Measurements from ENCODE around the gene RAB41.
A peak's percentile ranks its signal among the peaks of the same experiment; 100 is the strongest.
"Not testable (repeated sequence)": the region's sequence is repeated elsewhere in the genome, so short reads cannot be mapped to it uniquely, and the experiment has no call there.

Gene RAB41

DNA sequence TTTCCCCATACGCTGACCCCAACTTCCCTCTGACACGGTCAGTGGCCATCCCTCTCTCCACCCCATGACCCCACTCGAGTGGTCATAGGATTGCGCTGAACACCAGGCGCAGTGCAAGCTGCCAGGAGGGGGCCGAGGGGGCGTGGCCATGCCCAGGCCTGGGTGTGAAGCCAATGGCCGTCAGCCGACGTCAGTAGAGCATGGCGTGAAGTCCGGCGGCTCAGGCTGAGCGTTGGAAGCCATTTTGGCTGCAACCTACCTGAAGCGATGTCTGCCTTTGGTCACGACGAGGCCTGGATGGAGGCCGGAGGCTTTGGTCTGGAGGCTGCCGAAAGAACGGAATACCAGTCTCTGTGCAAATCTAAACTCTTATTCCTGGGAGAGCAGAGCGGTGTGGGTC is at the start of gene RAB41:
Gene RAB41, plus strand, starts transcription at position 222 of the 400 bp plus-strand sequence. Its CDS starts 46 bp downstream, at position 268.
- no peak for DNase-seq

DNA sequence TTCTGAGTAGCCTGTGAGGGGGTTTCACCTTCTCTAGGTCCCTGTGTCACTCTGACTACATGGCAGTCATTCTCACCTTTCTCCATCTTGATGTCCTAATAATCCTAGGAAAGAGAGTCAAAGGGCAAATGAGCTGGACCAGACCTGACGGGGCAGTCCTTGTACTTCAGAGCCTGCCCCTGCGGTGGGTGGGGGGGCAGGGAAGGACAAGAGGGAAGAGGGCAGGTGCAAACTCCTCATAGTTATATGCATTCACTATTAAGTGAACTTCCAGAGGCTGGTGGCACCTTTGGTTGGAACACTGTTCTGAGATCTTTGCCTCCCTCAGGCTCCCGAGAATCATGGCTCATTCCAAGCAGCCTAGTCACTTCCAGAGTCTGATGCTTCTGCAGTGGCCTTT is 47.6 kb upstream of the RAB41 start, which contains the start of gene AWAT1:
Gene AWAT1, plus strand, starts transcription at position 301 of the 400 bp plus-strand sequence. Its CDS starts 41 bp downstream, at position 342.
- no peak for DNase-seq

DNA sequence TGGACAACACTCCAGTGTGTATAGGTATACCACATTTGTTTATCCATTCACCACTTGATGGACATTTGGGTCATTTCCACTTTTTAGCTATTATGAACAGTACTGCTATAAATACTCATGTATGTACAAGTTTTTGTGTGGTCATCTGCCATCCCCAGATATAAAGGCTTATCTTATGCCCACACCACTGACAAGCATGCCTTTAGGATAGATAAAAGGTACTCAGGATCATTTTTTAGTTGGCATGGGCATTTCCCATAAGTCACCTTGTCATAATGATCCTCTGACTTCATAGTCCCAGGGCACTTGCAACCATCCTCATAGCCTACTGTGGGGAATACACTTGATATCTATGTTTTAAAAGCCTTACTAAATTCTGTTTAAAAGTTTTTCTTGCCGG is 41.2 kb upstream of the RAB41 start:
- DNase-seq = no peak

DNA sequence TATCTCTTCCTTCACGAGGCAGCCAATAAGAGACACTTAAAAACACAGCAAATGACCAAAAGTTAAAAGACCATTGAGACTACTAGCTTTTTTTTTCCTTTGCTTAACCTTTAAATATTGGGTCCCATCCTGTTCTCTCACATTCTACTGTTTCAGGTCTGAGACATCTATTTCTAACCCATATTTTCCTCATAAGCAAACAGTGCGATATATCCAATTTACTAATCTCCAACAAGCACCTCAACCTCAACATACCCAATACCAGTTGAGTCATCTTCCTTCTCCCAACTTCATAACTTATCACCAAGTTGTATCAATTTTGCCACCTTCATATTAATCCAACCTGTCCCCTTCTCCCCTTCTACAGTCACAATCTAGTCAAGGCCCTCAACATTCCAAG is 40.5 kb upstream of the RAB41 start:
- DNase-seq = no peak

DNA sequence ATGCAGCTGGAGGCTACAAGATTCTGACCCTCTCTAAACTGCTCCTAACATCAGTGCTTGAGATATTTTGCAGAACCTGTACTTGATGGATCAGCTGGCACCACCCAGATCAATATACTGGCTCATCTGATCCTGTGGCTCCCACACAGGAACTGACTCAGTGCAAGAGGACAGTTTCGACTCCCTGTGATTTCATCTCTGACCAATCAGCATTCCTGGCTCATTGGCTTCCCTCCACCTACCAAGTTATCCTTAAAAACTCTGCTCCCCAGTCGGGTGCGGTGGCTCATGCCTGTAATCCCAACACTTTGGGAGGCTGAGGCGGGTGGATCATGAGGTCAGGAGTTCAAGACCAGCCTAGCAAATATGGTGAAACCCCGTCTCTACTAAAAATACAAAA is 38.4 kb upstream of the RAB41 start:
- not testable (repeated sequence) for DNase-seq

DNA sequence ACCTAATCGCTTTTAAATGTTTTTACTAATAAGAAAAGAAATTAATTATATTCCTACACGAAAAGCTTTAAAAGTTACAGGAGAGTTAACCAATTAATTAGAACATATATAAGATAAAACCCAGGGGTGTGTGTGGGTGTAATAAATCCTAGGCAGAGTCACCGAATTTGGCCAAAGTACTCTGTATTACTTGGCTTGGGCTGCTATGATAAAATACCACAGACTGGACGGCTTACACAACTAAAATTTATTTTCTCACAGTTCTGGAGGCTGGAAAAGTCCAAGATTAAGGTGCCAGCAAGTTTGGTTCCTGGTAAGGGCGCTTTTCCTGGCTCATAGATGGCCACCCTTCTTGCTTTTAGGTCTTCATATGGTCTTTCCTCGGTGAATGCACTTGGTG is 37.1 kb upstream of the RAB41 start:
- DNase-seq = no peak

DNA sequence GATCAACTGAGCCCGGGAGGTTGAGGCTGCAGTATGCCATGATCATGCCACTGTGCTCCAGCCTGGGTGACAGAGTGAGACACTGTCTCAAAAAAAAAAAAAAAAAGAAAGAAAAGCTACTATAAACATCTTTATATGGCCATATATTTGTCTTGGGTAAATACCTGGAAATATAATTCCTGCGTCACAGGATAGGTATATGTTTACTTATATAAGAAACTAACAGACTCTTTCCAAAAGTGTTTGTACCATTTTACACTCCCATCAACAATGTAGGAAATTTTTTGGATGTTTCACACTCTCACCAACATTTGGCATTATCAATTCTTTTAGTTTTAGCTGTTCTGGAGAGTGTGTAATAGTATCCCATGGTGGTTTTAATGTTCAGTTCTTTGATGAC is 34.7 kb upstream of the RAB41 start:
- DNase-seq = no peak

DNA sequence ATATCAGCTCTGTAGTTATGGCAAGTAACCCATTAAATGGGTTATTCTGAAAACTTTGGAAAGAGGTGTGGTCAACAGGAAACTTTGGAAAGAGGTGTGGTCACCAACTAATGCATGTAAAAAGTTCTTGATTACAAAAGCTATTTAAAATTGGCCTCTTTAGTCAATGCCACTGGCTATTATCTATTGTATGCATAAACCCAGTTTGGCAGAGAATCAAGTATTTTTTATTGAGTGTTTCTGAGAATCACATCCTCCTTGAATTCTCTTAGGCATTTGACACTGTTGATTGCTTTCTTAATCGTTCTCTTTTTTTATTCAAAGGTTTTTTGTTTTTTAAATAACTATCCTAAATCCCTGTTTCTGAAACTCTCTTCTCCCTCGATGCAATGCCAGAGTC is 29.5 kb upstream of the RAB41 start:
- DNase-seq = no peak

DNA sequence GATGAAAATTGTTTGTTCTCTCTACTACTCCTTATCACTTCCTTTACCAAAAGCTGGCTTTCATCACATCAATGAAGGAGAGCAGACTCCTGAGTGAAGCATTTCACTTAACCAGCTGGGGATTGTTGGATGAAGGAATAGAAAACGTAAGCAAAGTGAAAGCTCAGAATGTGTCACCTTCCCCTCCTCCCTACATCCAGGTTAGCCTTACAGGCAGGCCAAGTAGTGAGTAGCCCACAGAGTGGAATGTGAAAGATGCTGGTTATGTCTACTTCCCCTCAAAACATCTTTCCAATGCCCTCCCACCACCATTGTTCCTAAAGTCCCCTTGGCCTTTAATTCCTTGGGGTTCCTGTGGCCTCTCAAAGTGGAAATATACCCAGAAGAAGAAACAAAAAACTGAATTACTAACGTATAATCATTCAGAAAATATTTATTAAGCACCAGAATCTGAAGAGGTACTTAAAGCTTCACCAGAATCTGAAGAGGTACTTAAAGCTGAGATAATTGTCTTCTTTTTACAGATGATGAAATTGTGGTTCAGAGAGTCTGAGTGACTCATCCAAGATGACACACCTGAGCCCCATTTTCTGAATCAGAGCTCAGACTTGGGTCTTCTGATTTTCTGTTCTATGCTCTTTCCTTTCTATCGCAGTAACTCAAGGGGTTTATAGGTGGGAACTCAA is 28.5 kb upstream of the RAB41 start:
- DNase-seq = no peak

DNA sequence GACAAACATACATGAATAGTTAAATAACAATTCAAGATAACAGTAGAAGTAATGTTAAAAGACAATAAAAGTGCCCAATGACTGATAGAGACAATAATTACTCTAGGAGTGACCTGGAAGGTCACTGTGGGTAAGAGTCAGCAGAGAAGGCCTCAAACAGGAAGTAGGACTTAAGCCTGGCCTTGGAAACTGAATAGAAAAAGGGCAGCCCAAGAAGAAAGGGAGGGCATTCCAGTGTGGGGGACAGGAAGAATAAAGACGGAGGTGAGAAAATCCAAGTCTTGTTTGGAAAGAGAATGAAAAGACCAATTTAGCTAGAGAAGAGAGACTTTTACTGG is 27.9 kb upstream of the RAB41 start:
- DNase-seq = no peak

DNA sequence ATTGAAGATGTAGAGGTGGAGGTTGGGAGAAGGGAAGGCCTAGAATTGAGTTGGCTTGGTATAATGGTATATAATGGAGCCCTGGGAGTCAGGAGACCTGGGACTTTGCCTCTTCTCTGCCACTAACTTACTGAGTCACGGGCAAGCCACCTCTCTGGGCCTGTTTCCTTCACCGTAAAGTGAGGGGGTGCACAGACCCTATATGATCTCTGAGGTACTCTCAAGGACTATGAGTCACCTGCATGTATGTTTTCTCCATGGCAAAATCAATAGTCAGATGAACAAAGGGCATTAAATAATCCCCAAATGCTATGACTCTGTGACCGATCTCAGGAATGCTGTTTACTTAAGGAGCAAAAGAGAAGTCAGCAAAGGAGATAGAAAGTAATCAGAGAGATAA is 27.1 kb upstream of the RAB41 start:
- no peak for DNase-seq

DNA sequence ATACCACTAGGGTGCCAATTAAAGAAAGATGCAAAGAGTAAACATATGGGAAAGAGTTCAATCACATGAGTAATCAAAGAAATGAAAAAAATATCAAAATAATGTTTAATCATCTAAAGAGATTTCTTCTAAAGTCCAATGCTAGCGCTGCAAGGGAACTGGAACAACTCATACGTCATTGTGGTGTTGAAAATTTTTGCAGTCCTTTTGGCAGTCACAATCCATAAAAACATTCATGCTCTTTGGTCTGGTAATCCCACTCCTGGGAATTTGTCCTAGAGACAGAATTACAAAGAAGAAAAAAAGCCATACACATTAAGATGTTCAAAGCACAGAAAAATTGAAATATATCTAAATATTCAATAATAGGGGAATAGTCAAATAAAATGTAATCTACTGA is 26.5 kb upstream of the RAB41 start:
- DNase-seq = no peak

DNA sequence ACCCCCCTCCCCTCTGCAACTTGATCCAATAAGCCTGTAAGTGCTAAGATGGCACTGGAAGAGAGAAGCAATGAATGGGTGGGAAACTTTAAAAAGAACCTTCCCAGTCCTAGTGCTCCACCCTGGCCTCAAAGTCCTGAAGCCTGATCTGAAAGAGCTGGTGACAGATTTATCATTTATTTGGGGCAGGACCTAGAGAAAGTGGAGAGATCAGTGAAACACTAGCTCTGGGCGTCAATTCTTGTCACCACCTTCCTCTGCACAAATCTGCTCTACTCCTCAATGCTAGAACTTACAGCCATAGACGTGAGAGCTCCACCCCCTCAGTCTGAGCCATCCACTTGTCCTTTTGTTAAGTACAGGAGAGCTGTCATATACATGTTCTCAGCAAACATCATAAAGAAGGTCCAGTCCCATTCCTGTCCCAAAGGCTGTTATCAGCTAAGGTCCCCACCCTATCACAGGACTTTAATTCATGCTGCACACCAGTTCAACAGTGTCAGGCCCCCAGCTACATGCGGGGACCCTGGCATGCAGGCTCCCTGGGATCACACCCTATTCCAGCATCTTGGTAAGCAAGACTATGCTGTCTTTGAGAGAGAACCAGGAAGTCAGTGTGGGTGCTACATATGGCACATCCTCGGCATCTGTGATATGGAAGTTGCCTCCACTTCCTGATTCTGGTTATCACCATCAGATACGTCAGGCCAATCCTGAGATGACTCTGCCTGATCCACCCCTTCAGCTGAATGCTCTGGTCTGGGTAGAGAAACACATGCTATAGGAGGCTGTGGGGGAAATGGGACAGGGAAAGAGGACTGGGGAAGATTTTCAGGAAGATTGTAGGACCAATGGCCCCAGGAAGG is 24.3 kb upstream of the RAB41 start:
- DNase-seq = no peak

DNA sequence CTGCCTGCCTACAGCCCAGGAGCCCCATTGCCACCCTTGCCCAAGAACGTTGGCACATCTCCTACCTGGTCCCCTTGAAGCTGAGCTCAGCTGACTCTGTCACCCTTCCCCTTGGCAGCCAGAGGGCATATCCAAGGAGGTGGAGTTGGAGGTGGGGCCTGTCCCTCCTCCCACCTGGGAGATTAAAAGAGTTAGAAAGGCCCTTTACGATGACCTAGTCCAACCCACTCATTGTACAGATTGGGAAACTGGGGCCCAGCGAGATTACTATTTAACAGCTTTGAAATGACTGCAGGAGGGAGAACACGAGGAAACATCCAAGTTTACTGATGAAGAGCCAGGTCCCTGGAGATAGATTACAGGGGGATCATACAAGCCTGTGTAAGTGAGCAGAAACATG is 21.9 kb upstream of the RAB41 start, which contains the start of gene P2RY4:
Gene P2RY4, minus strand, starts transcription at position 101 of the 400 bp plus-strand sequence. CDS start 580 bp downstream, outside the sequence.
- DNase-seq = no peak

DNA sequence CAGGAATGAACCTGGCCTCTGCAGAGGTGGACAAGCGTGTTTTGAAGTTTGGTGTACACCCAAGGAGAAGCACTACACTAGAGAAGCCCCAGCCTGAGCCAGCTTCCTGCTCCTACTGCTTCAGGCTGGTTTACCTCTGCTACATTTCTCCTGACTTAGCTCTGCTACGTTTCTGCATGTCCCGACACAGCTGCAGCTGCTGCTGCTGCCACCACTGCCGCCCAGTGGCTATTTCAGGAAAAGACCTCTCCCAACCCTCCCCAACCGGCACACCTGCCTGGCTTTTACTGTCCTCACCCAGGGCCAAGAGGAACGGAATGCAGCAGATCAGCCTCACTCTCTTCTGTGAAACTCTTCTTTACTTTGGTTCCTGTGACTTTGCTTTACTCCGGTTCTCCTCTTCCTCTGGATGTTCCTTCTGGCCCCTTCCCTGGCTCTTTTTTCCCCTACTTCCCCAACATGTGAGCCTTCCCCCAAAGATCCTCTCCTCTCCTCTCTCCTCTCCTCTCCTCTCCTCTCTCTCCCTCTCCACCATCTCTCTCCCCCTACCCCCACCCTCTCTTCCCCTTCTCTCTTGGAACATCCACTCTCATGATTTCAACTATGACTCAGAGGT is 18.9 kb upstream of the RAB41 start:
- DNase-seq = no peak

DNA sequence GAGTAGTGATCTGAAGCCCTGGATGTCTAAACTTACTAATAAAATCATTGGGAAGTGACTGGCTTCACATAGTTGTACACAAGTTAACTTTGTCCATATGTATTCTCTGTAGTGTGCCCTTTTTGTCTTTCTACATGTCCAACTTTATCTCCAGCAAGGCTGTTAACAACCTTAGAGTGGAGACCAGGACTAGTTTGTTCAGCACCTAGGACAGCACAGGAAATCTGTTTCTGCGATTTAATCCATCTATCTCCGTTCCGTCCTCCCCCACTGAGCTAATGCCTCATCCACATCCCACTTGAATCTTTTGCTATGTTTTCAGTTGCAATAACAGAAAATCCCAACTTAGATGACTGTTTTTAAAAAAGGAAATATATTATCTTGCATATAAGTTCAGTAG is 17.2 kb upstream of the RAB41 start:
- DNase-seq = no peak

DNA sequence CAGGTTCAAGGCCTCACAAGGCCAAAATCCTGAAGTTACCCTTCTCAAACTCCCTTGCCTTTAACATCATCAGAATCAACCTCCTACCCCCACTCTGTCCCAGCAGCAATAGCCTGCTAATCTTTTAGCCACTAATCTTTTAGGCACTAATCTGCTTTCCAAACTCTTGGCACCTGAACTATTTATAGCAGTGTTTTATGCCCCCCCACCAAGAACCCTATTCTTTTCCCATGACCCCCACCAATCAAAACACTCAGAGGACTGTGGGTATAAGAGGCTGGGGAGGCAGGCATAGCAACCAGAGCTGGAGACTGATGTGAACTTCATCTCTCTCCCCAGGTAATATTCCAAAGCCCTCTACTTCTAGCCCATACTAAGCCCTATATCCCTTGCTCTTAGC is 13.9 kb upstream of the RAB41 start, which contains the start of gene ARR3:
Gene ARR3, plus strand, starts transcription at position 301 of the 400 bp plus-strand sequence. CDS start 1,052 bp downstream, outside the sequence.
- no peak for DNase-seq

DNA sequence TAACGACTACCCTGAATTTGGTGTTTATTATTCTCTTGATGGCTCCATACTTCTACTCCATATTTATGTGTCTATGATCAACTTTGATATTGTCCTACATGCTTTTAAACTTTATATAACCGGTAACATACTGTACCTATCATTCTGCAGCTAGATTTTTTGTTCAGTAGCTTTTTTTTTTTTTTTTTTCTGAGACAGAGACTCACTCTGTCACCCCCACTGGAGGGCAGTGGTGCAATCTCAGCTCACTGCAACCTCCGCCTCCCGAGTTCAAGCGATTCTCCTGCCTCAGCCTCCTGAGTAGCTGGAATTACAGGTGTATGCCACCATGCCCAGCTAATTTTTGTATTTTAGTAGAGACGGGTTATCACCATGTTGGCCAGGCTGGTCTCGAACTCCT is 7.9 kb upstream of the RAB41 start:
- not testable (repeated sequence) for DNase-seq

DNA sequence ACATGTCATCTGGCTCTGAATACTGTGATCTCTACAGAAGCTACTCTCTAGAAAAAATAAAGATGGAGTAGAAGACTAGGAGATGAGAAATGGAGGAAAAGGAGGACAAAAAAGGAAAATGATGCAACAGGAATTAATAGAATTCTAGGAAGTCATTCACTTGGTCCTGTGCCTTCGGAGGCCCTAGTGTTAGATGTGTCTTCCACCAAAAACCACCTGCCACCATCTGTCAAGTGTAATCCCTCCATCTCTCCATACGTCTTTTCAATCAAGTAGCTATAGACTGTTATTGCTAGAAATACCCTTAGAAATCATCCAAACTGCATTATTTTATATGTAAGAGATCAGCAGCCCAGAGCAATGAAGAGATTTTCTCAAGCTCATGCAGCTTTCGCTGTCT is 2.9 kb upstream of the RAB41 start:
- no peak for DNase-seq

DNA sequence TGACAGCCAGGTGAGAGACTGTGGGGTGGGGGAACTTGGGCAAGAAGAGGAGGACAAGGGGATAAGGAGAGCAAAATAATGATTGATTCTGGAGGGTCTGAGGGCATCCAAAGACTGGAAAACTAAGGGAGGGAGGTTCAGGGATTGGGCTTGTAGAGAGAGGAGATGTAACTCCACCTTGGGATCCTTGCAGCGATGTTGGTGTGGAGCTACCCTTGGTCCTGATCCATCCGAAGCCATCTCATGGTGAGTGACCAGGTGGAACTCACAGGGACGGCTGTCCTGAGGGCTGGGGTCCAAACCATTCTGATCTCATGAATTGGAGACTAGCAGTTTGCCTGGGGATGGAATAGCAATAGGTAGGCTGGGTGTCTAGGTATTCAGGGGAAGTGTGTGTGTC is 1.4 kb upstream of the RAB41 start:
- no peak for DNase-seq

DNA sequence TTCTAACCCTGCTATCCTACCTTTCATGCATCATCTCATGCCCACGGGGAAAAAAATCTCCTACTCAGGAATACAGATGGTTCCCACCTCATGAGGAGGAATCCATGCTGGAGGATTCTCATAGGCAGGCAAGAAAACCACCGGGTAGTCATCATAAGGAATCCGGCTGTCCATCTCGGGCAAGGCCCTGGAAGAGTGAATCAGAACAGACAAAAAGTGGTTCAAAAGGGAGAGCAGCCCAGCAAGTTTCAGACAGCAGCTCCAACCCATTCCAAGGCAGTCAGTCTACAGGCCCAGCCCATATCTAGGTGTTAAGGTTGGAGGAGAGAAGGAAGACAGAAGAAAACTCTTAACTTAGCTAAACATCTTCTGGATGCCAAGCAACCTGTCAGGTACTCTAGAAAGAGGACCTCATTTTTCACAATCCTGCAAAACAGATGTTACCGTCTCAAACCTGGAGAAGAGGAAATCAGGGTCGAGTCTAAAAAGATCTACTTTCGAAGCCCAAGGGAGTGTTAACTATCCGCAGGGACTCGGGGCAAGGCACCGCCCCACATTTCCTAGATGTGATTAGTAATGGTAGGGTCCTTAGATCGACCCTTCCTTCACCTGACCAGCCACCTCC is 7.3 kb downstream of the RAB41 start:
- DNase-seq = no peak

DNA sequence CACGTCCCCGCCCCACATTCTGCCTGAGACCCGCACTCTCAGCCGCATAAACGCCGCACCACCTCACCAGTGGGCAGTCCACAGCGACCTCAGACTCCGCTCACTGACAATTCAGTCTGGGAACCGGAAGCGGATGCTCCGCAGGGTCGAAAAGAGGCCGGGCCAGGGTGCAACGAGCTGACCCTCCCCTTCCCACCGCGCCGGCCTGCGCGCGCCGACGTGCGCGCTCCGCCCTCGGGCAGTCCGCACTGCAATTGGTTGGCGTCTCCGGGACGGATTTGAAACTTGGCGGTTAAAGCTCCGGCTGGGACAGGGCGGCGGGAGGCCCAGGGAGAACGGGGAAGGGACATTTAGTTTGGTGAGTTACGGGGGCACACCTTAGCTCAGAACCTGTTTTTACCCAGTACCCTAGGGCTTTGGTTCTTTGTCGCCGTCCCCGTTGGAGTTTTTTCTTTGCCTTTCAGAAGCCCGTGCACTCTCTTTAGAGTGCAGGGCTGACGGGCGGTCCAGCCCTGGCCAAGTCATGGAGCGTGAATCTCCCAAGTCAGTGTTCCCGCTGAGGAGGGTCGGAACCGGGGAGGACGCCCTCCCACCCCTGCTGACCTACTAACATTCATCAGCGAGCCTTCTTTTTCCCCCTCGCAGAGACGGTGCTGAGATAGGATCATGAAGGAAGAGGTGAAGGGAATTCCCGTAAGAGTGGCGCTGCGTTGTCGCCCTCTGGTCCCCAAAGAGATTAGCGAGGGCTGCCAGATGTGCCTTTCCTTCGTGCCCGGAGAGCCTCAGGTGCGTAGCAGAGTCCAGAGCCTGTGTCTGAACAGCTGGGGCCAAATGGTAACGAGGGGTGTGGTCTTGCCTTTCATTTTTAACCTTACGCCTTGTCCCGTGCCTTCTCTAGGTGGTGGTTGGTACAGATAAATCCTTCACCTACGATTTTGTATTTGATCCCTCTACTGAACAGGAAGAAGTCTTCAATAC is 8.1 kb downstream of the RAB41 start, which contains the start of the genes KIF4A and PDZD11:
Gene KIF4A, plus strand, starts transcription at position 312 of the 978 bp plus-strand sequence. Its CDS starts 355 bp downstream, at position 667.
Gene PDZD11, minus strand, starts transcription at position 135 of the 978 bp plus-strand sequence. CDS start 586 bp downstream, outside the sequence.
- peak; percentile 69 for DNase-seq

Measured in NK-92 treated with Interleukin-12 subunit alpha and Interleukin-12 subunit beta, amount 100 ng/mL, for 24 hours (cell line).